ENCODE data around the gene DMXL1.
"Not testable (repeated sequence)": the region's sequence is repeated elsewhere in the genome, so short reads cannot be mapped to it uniquely, and the experiment has no call there.

DMXL1 gene

GRCh38 chr5:119229950-119230349, 159.1 kb downstream of the DMXL1 start:
- no peak for DNase-seq
- TF ChIP-seq POLR2A (IDR thresholded peaks at IDR 0.05; ENCODE audit: low read length) (no peak), GATA1 (IDR thresholded peaks at IDR 0.05; ENCODE audit: low read depth, low read length) (no peak)

- no peak for DNase-seq
- no peak for TF ChIP-seq POLR2A (IDR thresholded peaks at IDR 0.05; ENCODE audit: low read length)
- no peak for TF ChIP-seq GATA1 (IDR thresholded peaks at IDR 0.05; ENCODE audit: low read depth, low read length)
These were observed 167.6 kb downstream of the DMXL1 start for GRCh38 chr5:119238265-119239118.

GRCh38 chr5:119239119-119239417, 168.2 kb downstream of the DMXL1 start:
- DNase-seq, result no peak
- TF ChIP-seq POLR2A (IDR thresholded peaks at IDR 0.05; ENCODE audit: low read length) (no peak), GATA1 (IDR thresholded peaks at IDR 0.05; ENCODE audit: low read depth, low read length) (no peak)

- not testable (repeated sequence) for DNase-seq
These were observed 168.9 kb downstream of the DMXL1 start for GRCh38 chr5:119239826-119240225.

GRCh38 chr5:119243888-119244287, 173.0 kb downstream of the DMXL1 start:
- DNase-seq, result no peak
- TF ChIP-seq GATA1 (IDR thresholded peaks at IDR 0.05; ENCODE audit: low read depth, low read length) (no peak), POLR2A (IDR thresholded peaks at IDR 0.05; ENCODE audit: low read length) (no peak)

- TF ChIP-seq POLR2A (IDR thresholded peaks at IDR 0.05; ENCODE audit: low read length) (no peak), GATA1 (IDR thresholded peaks at IDR 0.05; ENCODE audit: low read depth, low read length) (no peak)
- DNase-seq, result no peak
These were observed 180.3 kb downstream of the DMXL1 start for GRCh38 chr5:119250946-119251901.

- TF ChIP-seq GATA1 (IDR thresholded peaks at IDR 0.05; ENCODE audit: low read depth, low read length) (no peak), POLR2A (IDR thresholded peaks at IDR 0.05; ENCODE audit: low read length) (no peak)
- DNase-seq, result peak; percentile 49 to 59
These were observed 184.9 kb downstream of the DMXL1 start for GRCh38 chr5:119255571-119256356.

GRCh38 chr5:119257613-119258012, 186.7 kb downstream of the DMXL1 start:
- TF ChIP-seq GATA1 (IDR thresholded peaks at IDR 0.05; ENCODE audit: low read depth, low read length) (no peak), POLR2A (IDR thresholded peaks at IDR 0.05; ENCODE audit: low read length) (no peak)
- DNase-seq, result no peak

- DNase-seq, result no peak
- TF ChIP-seq POLR2A (IDR thresholded peaks at IDR 0.05; ENCODE audit: low read length) (no peak), GATA1 (IDR thresholded peaks at IDR 0.05; ENCODE audit: low read depth, low read length) (no peak)
These were observed 192.8 kb downstream of the DMXL1 start for GRCh38 chr5:119263639-119264038.

- DNase-seq, result no peak
- TF ChIP-seq POLR2A (IDR thresholded peaks at IDR 0.05; ENCODE audit: low read length) (no peak), GATA1 (IDR thresholded peaks at IDR 0.05; ENCODE audit: low read depth, low read length) (no peak)
These were observed 193.3 kb downstream of the DMXL1 start for GRCh38 chr5:119264186-119264585.

GRCh38 chr5:119267958-119268386, 197.1 kb downstream of the DMXL1 start:
- peak; percentile 93 to 95 for DNase-seq
- TF ChIP-seq POLR2A (IDR thresholded peaks at IDR 0.05; ENCODE audit: low read length), result no peak
- no peak for TF ChIP-seq GATA1 (IDR thresholded peaks at IDR 0.05; ENCODE audit: low read depth, low read length)

GRCh38 chr5:119268387-119269060, 197.6 kb downstream of the DMXL1 start:
- TF ChIP-seq POLR2A (IDR thresholded peaks at IDR 0.05; ENCODE audit: low read length), result peak; percentile 92
- no peak for TF ChIP-seq GATA1 (IDR thresholded peaks at IDR 0.05; ENCODE audit: low read depth, low read length)
- peak; percentile 95 to 97 for DNase-seq

Measured in erythroblast (primary cell).